ENCODE results near the gene CDC16. TPM values are rescaled to one million over a fixed set of nuclear protein-coding genes. Genes with fewer than 3 reads are reported as not detected.

CDC16 gene
- total and polyA plus RNA-seq, 2 of the 13 experiments (the other 11 are each of a cell fraction or from before 2014, with no cell fraction given), result 24.2 to 60.9 TPM

DNA sequence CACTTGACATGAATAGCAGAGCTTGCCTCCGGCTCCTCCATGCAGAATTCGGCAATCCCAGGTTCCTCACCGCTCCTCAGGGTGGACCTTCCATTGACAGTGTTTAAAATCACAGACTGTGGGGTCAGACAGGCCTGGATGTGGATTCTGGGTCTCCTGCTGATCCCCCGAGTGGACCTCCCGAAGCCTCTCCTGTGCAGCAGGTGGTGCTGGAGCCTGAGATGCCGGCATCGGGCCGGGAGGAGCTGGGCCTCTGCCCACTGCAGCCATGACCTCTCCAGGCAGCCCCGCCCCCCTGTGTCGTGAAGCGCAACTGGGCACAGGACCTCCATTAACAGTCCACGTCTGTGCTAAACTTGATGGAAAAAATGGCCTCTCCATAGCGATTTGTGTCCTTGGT, 10.5 kb upstream of the CDC16 start (continued):
- TF ChIP-seq, protein P1, sequence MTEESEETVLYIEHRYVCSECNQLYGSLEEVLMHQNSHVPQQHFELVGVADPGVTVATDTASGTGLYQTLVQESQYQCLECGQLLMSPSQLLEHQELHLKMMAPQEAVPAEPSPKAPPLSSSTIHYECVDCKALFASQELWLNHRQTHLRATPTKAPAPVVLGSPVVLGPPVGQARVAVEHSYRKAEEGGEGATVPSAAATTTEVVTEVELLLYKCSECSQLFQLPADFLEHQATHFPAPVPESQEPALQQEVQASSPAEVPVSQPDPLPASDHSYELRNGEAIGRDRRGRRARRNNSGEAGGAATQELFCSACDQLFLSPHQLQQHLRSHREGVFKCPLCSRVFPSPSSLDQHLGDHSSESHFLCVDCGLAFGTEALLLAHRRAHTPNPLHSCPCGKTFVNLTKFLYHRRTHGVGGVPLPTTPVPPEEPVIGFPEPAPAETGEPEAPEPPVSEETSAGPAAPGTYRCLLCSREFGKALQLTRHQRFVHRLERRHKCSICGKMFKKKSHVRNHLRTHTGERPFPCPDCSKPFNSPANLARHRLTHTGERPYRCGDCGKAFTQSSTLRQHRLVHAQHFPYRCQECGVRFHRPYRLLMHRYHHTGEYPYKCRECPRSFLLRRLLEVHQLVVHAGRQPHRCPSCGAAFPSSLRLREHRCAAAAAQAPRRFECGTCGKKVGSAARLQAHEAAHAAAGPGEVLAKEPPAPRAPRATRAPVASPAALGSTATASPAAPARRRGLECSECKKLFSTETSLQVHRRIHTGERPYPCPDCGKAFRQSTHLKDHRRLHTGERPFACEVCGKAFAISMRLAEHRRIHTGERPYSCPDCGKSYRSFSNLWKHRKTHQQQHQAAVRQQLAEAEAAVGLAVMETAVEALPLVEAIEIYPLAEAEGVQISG (CRISPR knock-in tag; IDR thresholded peaks at IDR 0.05), result no peak
- TF ChIP-seq, protein P2, sequence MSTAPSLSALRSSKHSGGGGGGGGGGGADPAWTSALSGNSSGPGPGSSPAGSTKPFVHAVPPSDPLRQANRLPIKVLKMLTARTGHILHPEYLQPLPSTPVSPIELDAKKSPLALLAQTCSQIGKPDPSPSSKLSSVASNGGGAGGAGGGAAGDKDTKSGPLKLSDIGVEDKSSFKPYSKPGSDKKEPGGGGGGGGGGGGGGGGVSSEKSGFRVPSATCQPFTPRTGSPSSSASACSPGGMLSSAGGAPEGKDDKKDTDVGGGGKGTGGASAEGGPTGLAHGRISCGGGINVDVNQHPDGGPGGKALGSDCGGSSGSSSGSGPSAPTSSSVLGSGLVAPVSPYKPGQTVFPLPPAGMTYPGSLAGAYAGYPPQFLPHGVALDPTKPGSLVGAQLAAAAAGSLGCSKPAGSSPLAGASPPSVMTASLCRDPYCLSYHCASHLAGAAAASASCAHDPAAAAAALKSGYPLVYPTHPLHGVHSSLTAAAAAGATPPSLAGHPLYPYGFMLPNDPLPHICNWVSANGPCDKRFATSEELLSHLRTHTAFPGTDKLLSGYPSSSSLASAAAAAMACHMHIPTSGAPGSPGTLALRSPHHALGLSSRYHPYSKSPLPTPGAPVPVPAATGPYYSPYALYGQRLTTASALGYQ (CRISPR knock-in tag; IDR thresholded peaks at IDR 0.05), result no peak
- TF ChIP-seq NR2C2 (CRISPR knock-in tag; IDR thresholded peaks at IDR 0.05; ENCODE audit: borderline replicate concordance) (no peak), MEIS1 (CRISPR knock-in tag; IDR thresholded peaks at IDR 0.05; ENCODE audit: borderline replicate concordance) (no peak)
- TF ChIP-seq, protein P3, sequence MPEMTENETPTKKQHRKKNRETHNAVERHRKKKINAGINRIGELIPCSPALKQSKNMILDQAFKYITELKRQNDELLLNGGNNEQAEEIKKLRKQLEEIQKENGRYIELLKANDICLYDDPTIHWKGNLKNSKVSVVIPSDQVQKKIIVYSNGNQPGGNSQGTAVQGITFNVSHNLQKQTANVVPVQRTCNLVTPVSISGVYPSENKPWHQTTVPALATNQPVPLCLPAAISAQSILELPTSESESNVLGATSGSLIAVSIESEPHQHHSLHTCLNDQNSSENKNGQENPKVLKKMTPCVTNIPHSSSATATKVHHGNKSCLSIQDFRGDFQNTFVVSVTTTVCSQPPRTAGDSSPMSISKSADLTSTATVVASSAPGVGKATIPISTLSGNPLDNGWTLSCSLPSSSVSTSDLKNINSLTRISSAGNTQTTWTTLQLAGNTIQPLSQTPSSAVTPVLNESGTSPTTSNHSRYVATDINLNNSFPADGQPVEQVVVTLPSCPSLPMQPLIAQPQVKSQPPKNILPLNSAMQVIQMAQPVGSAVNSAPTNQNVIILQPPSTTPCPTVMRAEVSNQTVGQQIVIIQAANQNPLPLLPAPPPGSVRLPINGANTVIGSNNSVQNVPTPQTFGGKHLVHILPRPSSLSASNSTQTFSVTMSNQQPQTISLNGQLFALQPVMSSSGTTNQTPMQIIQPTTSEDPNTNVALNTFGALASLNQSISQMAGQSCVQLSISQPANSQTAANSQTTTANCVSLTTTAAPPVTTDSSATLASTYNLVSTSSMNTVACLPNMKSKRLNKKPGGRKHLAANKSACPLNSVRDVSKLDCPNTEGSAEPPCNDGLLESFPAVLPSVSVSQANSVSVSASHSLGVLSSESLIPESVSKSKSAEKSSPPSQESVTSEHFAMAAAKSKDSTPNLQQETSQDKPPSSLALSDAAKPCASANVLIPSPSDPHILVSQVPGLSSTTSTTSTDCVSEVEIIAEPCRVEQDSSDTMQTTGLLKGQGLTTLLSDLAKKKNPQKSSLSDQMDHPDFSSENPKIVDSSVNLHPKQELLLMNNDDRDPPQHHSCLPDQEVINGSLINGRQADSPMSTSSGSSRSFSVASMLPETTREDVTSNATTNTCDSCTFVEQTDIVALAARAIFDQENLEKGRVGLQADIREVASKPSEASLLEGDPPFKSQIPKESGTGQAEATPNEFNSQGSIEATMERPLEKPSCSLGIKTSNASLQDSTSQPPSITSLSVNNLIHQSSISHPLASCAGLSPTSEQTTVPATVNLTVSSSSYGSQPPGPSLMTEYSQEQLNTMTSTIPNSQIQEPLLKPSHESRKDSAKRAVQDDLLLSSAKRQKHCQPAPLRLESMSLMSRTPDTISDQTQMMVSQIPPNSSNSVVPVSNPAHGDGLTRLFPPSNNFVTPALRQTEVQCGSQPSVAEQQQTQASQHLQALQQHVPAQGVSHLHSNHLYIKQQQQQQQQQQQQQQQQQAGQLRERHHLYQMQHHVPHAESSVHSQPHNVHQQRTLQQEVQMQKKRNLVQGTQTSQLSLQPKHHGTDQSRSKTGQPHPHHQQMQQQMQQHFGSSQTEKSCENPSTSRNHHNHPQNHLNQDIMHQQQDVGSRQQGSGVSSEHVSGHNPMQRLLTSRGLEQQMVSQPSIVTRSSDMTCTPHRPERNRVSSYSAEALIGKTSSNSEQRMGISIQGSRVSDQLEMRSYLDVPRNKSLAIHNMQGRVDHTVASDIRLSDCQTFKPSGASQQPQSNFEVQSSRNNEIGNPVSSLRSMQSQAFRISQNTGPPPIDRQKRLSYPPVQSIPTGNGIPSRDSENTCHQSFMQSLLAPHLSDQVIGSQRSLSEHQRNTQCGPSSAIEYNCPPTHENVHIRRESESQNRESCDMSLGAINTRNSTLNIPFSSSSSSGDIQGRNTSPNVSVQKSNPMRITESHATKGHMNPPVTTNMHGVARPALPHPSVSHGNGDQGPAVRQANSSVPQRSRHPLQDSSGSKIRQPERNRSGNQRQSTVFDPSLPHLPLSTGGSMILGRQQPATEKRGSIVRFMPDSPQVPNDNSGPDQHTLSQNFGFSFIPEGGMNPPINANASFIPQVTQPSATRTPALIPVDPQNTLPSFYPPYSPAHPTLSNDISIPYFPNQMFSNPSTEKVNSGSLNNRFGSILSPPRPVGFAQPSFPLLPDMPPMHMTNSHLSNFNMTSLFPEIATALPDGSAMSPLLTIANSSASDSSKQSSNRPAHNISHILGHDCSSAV (CRISPR knock-in tag; IDR thresholded peaks at IDR 0.05; ENCODE audit: borderline replicate concordance), result no peak
